NT2/D1 (cell line): ENCODE data around the gene MEOX1.

ENCODE experiments used
- DNase-seq: peaks from one replicate; pipeline ENCODE4 v3.0.0-alpha.2; 2011; ENCODE audit warnings: low read depth, low spot score
- H3K27me3 ChIP-seq: 2 replicates; pipeline ENCODE4 v1.6.0; 2011; ENCODE audit warnings: mild to moderate bottlenecking; ENCODE audit not compliant: insufficient read length, insufficient read depth
- H3K36me3 ChIP-seq: 2 replicates; pipeline ENCODE4 v1.6.1; 2011; ENCODE audit warnings: mild to moderate bottlenecking, low read length, mixed read lengths; ENCODE audit not compliant: insufficient read depth, insufficient read length
- H3K4me1 ChIP-seq: 2 replicates; pipeline ENCODE4 v1.5.1; 2011; ENCODE audit not compliant: insufficient read depth, insufficient read length
- H3K4me3 ChIP-seq: 2 replicates; pipeline ENCODE4 v1.5.1; 2011; ENCODE audit warnings: low read depth; ENCODE audit not compliant: insufficient read length
- H3K9ac ChIP-seq: 2 replicates; pipeline ENCODE4 v1.6.0; 2011; ENCODE audit warnings: low read depth; ENCODE audit not compliant: insufficient read length
- H3K9me3 ChIP-seq: 2 replicates; pipeline ENCODE4 v1.5.1; 2011; ENCODE audit warnings: mild to moderate bottlenecking, low read length; ENCODE audit not compliant: insufficient read depth
- SUZ12 ChIP-seq: IDR thresholded peaks from 2 replicates; pipeline ENCODE4 v1.6.1; 2011; ENCODE audit not compliant: insufficient read length, insufficient read depth; ENCODE audit errors: extremely low read depth
- YY1 ChIP-seq: IDR thresholded peaks from 2 replicates; pipeline ENCODE4 v1.6.1; 2011; ENCODE audit not compliant: insufficient read length, insufficient read depth
- ZNF274 ChIP-seq: IDR thresholded peaks from 2 replicates; pipeline ENCODE4 v1.6.1; 2011; ENCODE audit warnings: mild to moderate bottlenecking, low read depth, low read length

The MEOX1 gene

GRCh38 chr17:43680461-43680860 lies 18.7 kb upstream of the MEOX1 start:
- no peak overlapping the region for H3K4me3 ChIP-seq
- DNase-seq: no peak
- H3K36me3 ChIP-seq: no peaks in the 10 kb centered on the region
- H3K9me3 ChIP-seq: no peaks in the 10 kb centered on the region
- no peaks in the 10 kb centered on the region for H3K27me3 ChIP-seq
- no peak for TF ChIP-seq ZNF274
- H3K9ac ChIP-seq: no peak overlapping the region
- H3K4me1 ChIP-seq: peaks cover 16% of the 10 kb centered on the region

GRCh38 chr17:43679911-43680310 lies 18.2 kb upstream of the MEOX1 start:
- no peaks in the 10 kb centered on the region for H3K9me3 ChIP-seq
- no peak overlapping the region for H3K9ac ChIP-seq
- H3K4me3 ChIP-seq: no peak overlapping the region
- no peaks in the 10 kb centered on the region for H3K36me3 ChIP-seq
- H3K27me3 ChIP-seq: no peaks in the 10 kb centered on the region
- no peak for DNase-seq
- no peak for TF ChIP-seq YY1
- TF ChIP-seq ZNF274: no peak
- no peak for TF ChIP-seq SUZ12
- H3K4me1 ChIP-seq: peaks cover 14% of the 10 kb centered on the region

GRCh38 chr17:43679401-43679800 lies 17.7 kb upstream of the MEOX1 start:
- Histone ChIP-seq H3K9ac (no peak overlapping the region), H3K4me3 (no peak overlapping the region), H3K36me3 (no peaks in the 10 kb centered on the region), H3K27me3 (no peaks in the 10 kb centered on the region), H3K4me1 (peaks cover 13% of the 10 kb centered on the region), H3K9me3 (no peaks in the 10 kb centered on the region)
- DNase-seq: no peak
- TF ChIP-seq ZNF274 (no peak), SUZ12 (no peak), YY1 (no peak)

GRCh38 chr17:43676471-43676870 lies 14.7 kb upstream of the MEOX1 start:
- Histone ChIP-seq H3K36me3 (no peaks in the 10 kb centered on the region), H3K27me3 (no peaks in the 10 kb centered on the region), H3K9ac (no peak overlapping the region), H3K4me1 (peaks cover 15% of the 10 kb centered on the region), H3K4me3 (no peak overlapping the region), H3K9me3 (no peaks in the 10 kb centered on the region)
- no peak for DNase-seq
- TF ChIP-seq SUZ12 (no peak), ZNF274 (no peak), YY1 (no peak)

- H3K9ac ChIP-seq: no peak overlapping the region
- H3K36me3 ChIP-seq: no peaks in the 10 kb centered on the region
- H3K4me3 ChIP-seq: no peak overlapping the region
- H3K27me3 ChIP-seq: no peaks in the 10 kb centered on the region
- peaks cover 17% of the 10 kb centered on the region for H3K4me1 ChIP-seq
- DNase-seq: no peak
- TF ChIP-seq YY1 (no peak), ZNF274 (no peak), SUZ12 (no peak)
- H3K9me3 ChIP-seq: no peaks in the 10 kb centered on the region
Measured at GRCh38 chr17:43674394-43674793, 12.7 kb upstream of the MEOX1 start.

GRCh38 chr17:43673516-43674323 lies 12.0 kb upstream of the MEOX1 start:
- Histone ChIP-seq H3K9me3 (no peaks in the 10 kb centered on the region), H3K27me3 (no peaks in the 10 kb centered on the region), H3K9ac (no peak overlapping the region), H3K4me1 (peaks cover 17% of the 10 kb centered on the region), H3K4me3 (no peak overlapping the region), H3K36me3 (no peaks in the 10 kb centered on the region)
- peak; percentile 35 for DNase-seq
- no peak for TF ChIP-seq YY1
- no peak for TF ChIP-seq ZNF274
- no peak for TF ChIP-seq SUZ12

GRCh38 chr17:43671755-43672519 lies 10.2 kb upstream of the MEOX1 start:
- H3K27me3 ChIP-seq: no peaks in the 10 kb centered on the region
- no peaks in the 10 kb centered on the region for H3K36me3 ChIP-seq
- H3K9ac ChIP-seq: no peak overlapping the region
- H3K4me3 ChIP-seq: no peak overlapping the region
- TF ChIP-seq YY1: no peak
- no peak for TF ChIP-seq SUZ12
- TF ChIP-seq ZNF274: no peak
- DNase-seq: no peak
- no peaks in the 10 kb centered on the region for H3K9me3 ChIP-seq
- peaks cover 14% of the 10 kb centered on the region for H3K4me1 ChIP-seq
